Measurements from ENCODE around the gene CCIN.
"Not testable (repeated sequence)": the region's sequence is repeated elsewhere in the genome, so short reads cannot be mapped to it uniquely, and the experiment has no call there.

The CCIN gene

DNA sequence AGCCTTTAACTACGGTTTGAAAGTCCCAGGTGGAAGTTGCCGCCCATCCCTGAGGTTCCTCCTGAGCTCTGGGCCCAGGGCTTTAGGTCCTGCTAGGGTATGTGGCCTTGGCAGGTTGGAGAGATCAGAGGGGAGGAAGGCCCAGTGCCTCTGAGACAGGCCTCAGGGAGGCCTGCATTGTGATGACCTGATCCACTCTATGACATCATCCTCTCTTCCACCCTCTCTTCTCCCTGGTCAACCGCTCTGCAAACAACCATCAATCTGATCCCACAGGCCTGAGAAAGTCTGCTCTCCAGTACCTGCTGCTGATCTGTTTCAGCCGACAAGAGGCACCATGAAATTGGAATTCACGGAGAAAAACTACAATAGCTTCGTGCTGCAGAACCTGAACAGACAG is at the start of gene CCIN:
CCIN (plus strand) TSS at position 223 of the 400 bp plus-strand sequence; CDS start at position 338, 115 bp downstream.
- Mint-ChIP-seq H3K27ac (no peak within 1 kb of the TSS), H3K36me3 (no peaks in the 10 kb centered on the region)
- ATAC-seq = no peak

DNA sequence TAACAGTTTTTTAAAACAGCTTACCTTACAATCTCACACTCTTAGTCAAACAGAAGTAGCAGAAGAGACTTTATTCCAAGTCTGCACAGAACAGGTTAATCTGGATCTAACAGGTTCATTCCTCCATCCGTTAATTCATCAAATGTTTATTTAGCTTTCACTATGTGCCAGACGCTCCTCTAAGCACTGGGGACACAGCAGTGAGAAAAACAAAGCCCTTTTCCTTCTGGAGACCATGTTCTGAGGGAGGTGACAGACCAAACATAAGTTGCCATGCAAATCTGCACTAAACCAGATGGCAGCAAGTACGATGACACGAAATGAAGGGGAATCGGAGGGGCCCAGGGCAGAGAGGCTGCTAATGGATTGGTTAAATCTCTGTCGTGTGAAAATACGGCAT is 49.7 kb upstream of the CCIN start:
- Mint-ChIP-seq H3K27me3 (no peaks in the 10 kb centered on the region), H3K9me3 (no peaks in the 10 kb centered on the region), H3K4me1 (no peaks in the 10 kb centered on the region), H3K27ac (no peak overlapping the region), H3K4me3 (no peak overlapping the region), H3K36me3 (peaks cover 16% of the 10 kb centered on the region)
- no peak for ATAC-seq

More for the DNA sequence above, at the start of gene CCIN:
- Mint-ChIP-seq H3K4me3 (no peak within 1 kb of the TSS), H3K4me1 (peaks cover 9% of the 10 kb centered on the region), H3K9me3 (no peaks in the 10 kb centered on the region), H3K27me3 (peaks cover 21% of the 10 kb centered on the region)

- no peak for ATAC-seq
- H3K4me1 Mint-ChIP-seq = no peaks in the 10 kb centered on the region
- H3K4me3 Mint-ChIP-seq = no peak overlapping the region
- no peaks in the 10 kb centered on the region for H3K9me3 Mint-ChIP-seq
- peaks cover 16% of the 10 kb centered on the region for H3K36me3 Mint-ChIP-seq
- H3K27ac Mint-ChIP-seq = no peak overlapping the region
- H3K27me3 Mint-ChIP-seq = no peaks in the 10 kb centered on the region
Observed at GRCh38 chr9:36120705-36121104, 48.5 kb upstream of the CCIN start.

DNA sequence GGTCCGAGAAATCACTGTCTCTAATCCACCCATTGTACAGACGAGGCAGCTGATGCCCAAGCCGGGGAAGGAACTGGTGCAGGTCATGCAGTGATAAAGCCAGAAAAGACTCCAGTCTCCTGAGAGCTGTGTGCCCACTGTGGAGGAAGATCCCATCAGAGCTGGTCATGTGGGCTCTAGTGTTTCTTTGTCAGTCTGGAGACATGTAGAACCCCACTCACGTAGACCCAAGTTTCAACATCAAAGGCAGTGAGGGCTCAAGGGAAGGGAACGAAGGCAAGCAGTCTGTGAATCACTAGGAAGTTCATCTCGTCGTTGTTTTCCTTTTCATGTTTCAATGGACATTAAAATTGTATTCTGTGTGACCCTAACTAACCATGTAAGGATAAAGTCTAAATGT is 47.2 kb upstream of the CCIN start:
- ATAC-seq = no peak
- Mint-ChIP-seq H3K9me3 (no peaks in the 10 kb centered on the region), H3K27ac (no peak overlapping the region), H3K4me3 (no peak overlapping the region), H3K4me1 (no peaks in the 10 kb centered on the region), H3K27me3 (no peaks in the 10 kb centered on the region), H3K36me3 (peaks cover 16% of the 10 kb centered on the region)

GRCh38 chr9:36123515-36123914 is 45.7 kb upstream of the CCIN start:
- H3K27me3 Mint-ChIP-seq = no peaks in the 10 kb centered on the region
- H3K9me3 Mint-ChIP-seq = no peaks in the 10 kb centered on the region
- no peak overlapping the region for H3K4me3 Mint-ChIP-seq
- ATAC-seq = no peak
- no peak overlapping the region for H3K27ac Mint-ChIP-seq
- H3K36me3 Mint-ChIP-seq = peaks cover 11% of the 10 kb centered on the region
- H3K4me1 Mint-ChIP-seq = peaks cover 14% of the 10 kb centered on the region

DNA sequence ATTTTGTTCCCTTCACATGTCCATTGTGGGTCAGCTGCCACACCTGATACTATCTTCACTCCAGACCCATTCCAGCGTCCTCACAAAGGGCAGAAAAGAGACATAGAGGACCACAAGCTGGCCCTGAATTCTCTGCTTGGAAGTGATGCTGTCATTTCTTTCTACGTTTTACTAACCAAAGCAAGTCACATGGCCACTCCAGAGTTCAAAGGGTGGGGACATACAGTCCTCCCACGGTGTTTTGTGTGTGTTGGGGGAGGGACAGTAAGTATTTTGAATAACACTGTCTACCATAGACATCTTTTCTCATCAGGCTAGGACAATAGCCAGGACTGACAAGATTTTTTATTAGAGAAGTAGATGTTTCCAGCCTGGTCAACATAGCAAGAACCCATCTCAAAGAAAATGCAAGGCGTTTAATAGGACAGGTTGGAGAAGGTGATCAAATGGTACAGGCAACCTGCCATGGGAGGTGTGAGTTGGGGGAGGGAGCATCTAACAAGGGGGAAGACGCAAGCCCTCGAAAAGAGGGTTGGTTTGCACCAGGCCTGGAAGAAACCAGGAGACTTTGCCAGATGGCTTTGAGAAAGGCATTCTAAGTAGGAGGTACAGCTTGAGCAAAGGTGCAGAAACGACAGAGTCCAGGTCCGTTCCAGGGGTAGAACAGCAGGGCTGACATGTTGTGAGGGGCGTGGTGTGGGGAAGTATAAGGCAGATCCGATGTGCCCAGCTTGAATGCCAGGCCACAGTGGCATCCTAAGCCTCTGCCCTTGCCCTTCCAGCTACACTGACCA is 43.9 kb upstream of the CCIN start:
- Mint-ChIP-seq H3K27ac (no peak overlapping the region), H3K36me3 (peaks cover 11% of the 10 kb centered on the region), H3K27me3 (no peaks in the 10 kb centered on the region), H3K4me3 (no peak overlapping the region), H3K4me1 (peaks cover 15% of the 10 kb centered on the region), H3K9me3 (no peaks in the 10 kb centered on the region)
- peak; percentile 16 for ATAC-seq

GRCh38 chr9:36126016-36126730 is 43.0 kb upstream of the CCIN start:
- ATAC-seq = no peak
- Mint-ChIP-seq H3K27ac (no peak overlapping the region), H3K27me3 (no peaks in the 10 kb centered on the region), H3K36me3 (peaks cover 11% of the 10 kb centered on the region), H3K4me1 (peaks cover 15% of the 10 kb centered on the region), H3K9me3 (no peaks in the 10 kb centered on the region), H3K4me3 (no peak overlapping the region)

DNA sequence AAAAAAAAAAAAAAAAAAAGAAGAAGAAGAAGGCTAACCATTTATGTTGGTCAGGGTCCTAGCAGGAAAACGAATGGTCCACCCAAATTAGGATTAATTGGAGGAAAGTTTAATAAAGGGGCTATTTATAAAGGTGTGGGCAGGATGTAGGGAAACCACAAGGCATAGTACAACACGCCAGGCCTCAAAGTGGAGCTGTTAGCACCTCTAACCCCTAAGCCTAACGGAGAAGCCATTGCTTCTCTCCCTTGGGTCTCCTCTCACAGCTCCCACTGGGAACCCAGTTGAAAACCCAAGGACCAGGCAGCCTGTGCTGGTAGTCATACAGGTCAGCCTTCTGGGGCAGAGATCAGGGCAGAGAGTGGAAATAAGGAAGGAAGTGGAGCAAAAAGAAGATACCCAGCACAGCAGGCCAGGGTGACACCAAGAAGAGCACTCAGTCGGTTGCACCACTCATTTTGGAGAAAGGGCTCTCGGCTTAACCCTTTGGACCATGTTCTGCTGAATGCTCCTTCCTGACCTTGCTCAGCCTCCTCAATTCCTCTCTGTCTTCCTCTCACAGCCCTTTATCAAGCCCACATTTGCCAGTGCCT is 41.4 kb upstream of the CCIN start:
- H3K4me3 Mint-ChIP-seq = no peak overlapping the region
- H3K4me1 Mint-ChIP-seq = peaks cover 15% of the 10 kb centered on the region
- H3K27me3 Mint-ChIP-seq = no peaks in the 10 kb centered on the region
- no peaks in the 10 kb centered on the region for H3K36me3 Mint-ChIP-seq
- H3K9me3 Mint-ChIP-seq = no peaks in the 10 kb centered on the region
- H3K27ac Mint-ChIP-seq = peak overlapping the region; percentile 65
- peak; percentile 58 for ATAC-seq

GRCh38 chr9:36128349-36128748 is 40.8 kb upstream of the CCIN start:
- ATAC-seq = no peak
- no peaks in the 10 kb centered on the region for H3K36me3 Mint-ChIP-seq
- H3K4me1 Mint-ChIP-seq = peaks cover 15% of the 10 kb centered on the region
- no peak overlapping the region for H3K4me3 Mint-ChIP-seq
- H3K9me3 Mint-ChIP-seq = no peaks in the 10 kb centered on the region
- no peaks in the 10 kb centered on the region for H3K27me3 Mint-ChIP-seq
- peak overlapping the region; percentile 65 for H3K27ac Mint-ChIP-seq

DNA sequence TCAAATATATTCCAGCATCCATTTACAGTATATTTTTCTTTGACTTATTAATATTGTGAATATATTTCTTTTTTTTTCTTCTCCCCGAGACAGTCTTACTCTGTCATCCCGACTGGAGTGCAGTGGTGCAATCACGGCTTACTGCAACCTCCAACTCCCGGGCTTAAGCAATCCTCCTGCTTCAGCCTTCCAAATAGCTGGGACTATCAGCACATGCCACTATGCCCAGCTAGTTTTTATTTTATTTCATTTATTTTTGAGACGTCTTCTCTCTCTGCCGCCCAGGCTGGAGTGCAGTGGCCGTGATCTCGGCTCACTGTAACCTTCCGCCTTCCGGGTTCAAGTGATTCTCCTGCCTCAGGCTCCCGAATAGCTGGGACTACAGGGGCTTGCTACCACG is 40.0 kb upstream of the CCIN start:
- Mint-ChIP-seq H3K27me3 (no peaks in the 10 kb centered on the region), H3K36me3 (no peaks in the 10 kb centered on the region), H3K9me3 (no peaks in the 10 kb centered on the region), H3K27ac (no peak overlapping the region), H3K4me3 (no peak overlapping the region), H3K4me1 (peaks cover 15% of the 10 kb centered on the region)
- no peak for ATAC-seq

GRCh38 chr9:36131666-36132065 is 37.5 kb upstream of the CCIN start:
- H3K9me3 Mint-ChIP-seq, ATAC-seq, H3K4me3 Mint-ChIP-seq, H3K27me3 Mint-ChIP-seq, H3K36me3 Mint-ChIP-seq, H3K27ac Mint-ChIP-seq: not testable (repeated sequence)
- H3K4me1 Mint-ChIP-seq = peaks cover 23% of the 10 kb centered on the region

- H3K27ac Mint-ChIP-seq = no peak overlapping the region
- ATAC-seq = no peak
- H3K36me3 Mint-ChIP-seq = no peaks in the 10 kb centered on the region
- H3K9me3 Mint-ChIP-seq = no peaks in the 10 kb centered on the region
- peaks cover 26% of the 10 kb centered on the region for H3K4me1 Mint-ChIP-seq
- H3K4me3 Mint-ChIP-seq = no peak overlapping the region
- H3K27me3 Mint-ChIP-seq = no peaks in the 10 kb centered on the region
Observed at GRCh38 chr9:36132086-36132485, 37.1 kb upstream of the CCIN start.

DNA sequence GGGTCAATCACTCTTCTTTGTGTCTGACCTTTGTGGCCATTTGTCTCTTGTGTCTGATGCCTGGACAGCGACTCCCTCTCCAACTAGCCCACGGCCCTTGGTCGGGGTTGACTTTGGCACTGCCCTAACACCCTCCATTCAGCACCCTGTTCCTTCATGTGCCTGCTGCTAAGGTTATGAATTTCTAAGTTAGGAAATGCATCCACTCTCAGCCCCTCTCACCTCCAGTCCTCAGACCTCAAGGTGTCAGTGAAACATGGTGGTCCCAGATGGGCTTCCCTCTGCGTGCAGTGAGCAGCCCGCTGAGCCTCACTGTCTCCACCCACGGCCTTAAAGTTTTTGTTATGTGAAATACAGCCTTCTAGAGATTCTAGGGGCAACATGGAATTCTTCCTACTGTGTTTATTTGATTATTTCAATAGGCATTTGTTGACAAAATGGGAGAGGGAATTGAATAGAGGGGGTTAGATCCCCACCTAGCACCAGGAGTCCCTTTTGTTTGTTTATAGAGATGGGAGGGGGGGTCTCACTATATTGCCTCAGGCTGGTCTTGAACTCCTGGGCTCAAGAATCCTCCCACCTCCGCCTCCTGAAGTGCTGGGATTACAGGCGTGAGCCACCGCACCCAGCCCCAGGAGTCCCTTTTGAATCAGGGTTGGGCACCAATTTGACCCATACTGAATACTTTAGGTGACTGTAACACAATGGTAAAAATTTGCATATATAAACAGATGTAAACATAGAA is 34.3 kb upstream of the CCIN start:
- no peaks in the 10 kb centered on the region for H3K27me3 Mint-ChIP-seq
- H3K4me1 Mint-ChIP-seq = peaks cover 39% of the 10 kb centered on the region
- H3K9me3 Mint-ChIP-seq = no peaks in the 10 kb centered on the region
- H3K36me3 Mint-ChIP-seq = no peaks in the 10 kb centered on the region
- ATAC-seq = no peak
- H3K27ac Mint-ChIP-seq = no peak overlapping the region
- no peak overlapping the region for H3K4me3 Mint-ChIP-seq

DNA sequence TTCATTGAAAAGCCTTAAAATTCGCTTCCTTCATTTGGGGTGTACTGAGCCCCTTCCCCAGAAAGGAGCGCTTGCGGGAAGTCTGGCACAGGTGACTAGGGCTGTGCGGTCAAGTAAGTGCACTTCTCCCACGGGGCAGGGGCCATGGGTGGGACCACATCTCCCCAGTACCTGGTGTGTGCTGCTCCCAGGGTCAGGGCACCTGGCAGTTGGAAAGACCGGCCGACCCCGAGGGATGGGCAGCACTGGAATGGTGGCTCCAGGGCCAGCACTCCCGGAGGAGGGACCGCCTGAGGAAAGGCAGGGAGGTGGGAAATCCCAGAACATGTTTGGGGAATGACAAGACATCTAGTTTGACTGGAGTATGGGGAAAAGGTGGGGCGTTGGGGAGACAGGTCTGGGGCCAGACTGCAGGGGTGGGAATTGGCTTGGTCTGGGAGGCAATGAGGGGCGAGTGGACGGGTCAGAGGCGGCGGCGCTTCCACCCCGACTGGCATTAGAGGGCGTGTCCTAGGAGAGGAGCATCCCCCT is 33.4 kb upstream of the CCIN start:
- Mint-ChIP-seq H3K4me3 (peak overlapping the region; percentile 91), H3K36me3 (no peaks in the 10 kb centered on the region), H3K27ac (peak overlapping the region; percentile 81), H3K4me1 (peaks cover 48% of the 10 kb centered on the region), H3K9me3 (no peaks in the 10 kb centered on the region), H3K27me3 (no peaks in the 10 kb centered on the region)
- no peak for ATAC-seq
